Measurements from ENCODE around the gene FAF1. TPM values are rescaled to one million over a fixed set of nuclear protein-coding genes. Genes with fewer than 3 reads are reported as not detected.

FAF1 gene
- total and polyA plus RNA-seq, 2 of the 8 experiments (the other 6 are each of a cell fraction or from before 2014, with no cell fraction given): 10.8 to 65.9 TPM

DNA sequence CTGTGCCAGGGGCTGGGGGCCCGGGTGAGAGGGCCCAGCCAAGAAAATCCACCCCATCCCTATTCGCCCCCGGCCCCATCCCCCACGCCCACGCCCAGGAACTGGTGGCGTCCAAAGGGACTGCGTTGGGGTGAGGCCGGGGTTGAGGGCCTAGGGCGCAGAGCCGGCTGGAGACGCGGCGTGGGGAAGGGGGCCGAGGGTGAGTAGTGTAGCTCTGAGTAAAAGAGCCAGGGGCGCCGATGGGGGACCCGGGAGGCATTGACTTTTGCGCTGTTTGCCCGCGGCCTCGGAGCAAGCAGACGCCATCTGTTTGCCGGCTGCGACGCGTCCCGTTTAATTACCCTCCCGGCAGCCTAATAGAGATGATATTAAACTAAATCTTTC, 533.4 kb downstream of the FAF1 start:
- POLR2A ChIA-PET (ENCODE audit: partially characterized antibody): interaction anchor here (0.6 to 1.8 kb wide), 2 partner anchors 12 to 144 kb away, joined by 4 to 7 read pairs; no protein-coding TSS in a partner anchor
- WGBS, 2 experiments (ENCODE audit: extremely low coverage in 1 of 2, insufficient coverage in 1 of 2, insufficient read length in 1 of 2, insufficient replicate concordance in 2 of 2, low coverage in 1 of 2, low lambda C conversion rate in 2 of 2, missing lambda C conversion rate in 1 of 2): 5% methylated on average over 25 of the region's 28 CpGs; no CpG with 5 or more reads in 1 of the 2 experiments
- H3K4me3 ChIP-seq (ENCODE audit: extremely low read depth in 1 of 4, insufficient read depth in 2 of 4, low read depth in 3 of 4, low read length in 4 of 4): no peak overlapping the region
- FAIRE-seq (no peak), DNase-seq (ENCODE audit: low read depth in 1 of 2, low spot score in 2 of 2) (peak in 1 of 2 experiments; percentile 50)
- H3K23ac ChIP-seq (ENCODE audit: insufficient read length): no peak overlapping the region
- H4K20me1 ChIP-seq (replicated peaks in 1 of 2; ENCODE audit: control insufficient read depth in 1 of 2, insufficient read depth in 2 of 2, low read length in 2 of 2): peaks cover 11 to 36% of the 10 kb centered on the region in 2 experiments
- H3K14ac ChIP-seq (ENCODE audit: insufficient read length): no peak overlapping the region
- H3K4ac ChIP-seq (replicated peaks; ENCODE audit: insufficient read length, low read depth, low read length): no peak overlapping the region
- no peak overlapping the region for H3K18ac ChIP-seq (ENCODE audit: extremely low read depth, low read length)
- peaks cover 11% of the 10 kb centered on the region; the same call in 1 of the 2 replicates for H3K23me2 ChIP-seq (ENCODE audit: low read depth, low read length)
- no peaks in the 10 kb centered on the region for H3K9me3 ChIP-seq (ENCODE audit: insufficient read depth in 2 of 2, low read depth in 1 of 2, low read length in 1 of 2)
- no peak overlapping the region for H4K91ac ChIP-seq (replicated peaks; ENCODE audit: insufficient read length, low read length)
- H2BK120ac ChIP-seq (replicated peaks; ENCODE audit: low read depth, low read length): no peak overlapping the region
- CTCF ChIA-PET (ENCODE audit: partially characterized antibody): interaction anchor here (1.0 to 7.4 kb wide), 5 partner anchors 10 to 178 kb away, joined by 7 to 32 read pairs (median 12); no protein-coding TSS in a partner anchor
- H2BK20ac ChIP-seq (ENCODE audit: low read length): no peak overlapping the region
- H4K5ac ChIP-seq (ENCODE audit: insufficient read length, low read depth, low read length): no peak overlapping the region
- no peak overlapping the region for H3K9ac ChIP-seq (replicated peaks in 1 of 4; ENCODE audit: extremely low read depth in 1 of 4, low read depth in 3 of 4, low read length in 3 of 4)
- no peak overlapping the region for H4K8ac ChIP-seq (ENCODE audit: extremely low read depth, insufficient read depth, low read length)
- no peak overlapping the region for H3K27ac ChIP-seq (ENCODE audit: low read depth, low read length)
- no peak overlapping the region for H2AFZ ChIP-seq (ENCODE audit: low read length)
- H2AK5ac ChIP-seq (ENCODE audit: low read depth, low read length): no peak overlapping the region
- H3K4me1 ChIP-seq (replicated peaks in 1 of 4; ENCODE audit: control insufficient read depth in 3 of 4, insufficient read depth in 4 of 4, low read length in 3 of 4): peaks cover 10 to 23% (median 14%) of the 10 kb centered on the region in 4 experiments
- H2BK12ac ChIP-seq (ENCODE audit: low read depth, low read length): no peak overlapping the region
- peaks cover 88 to 100% (median 98%) of the 10 kb centered on the region in 4 experiments for H3K27me3 ChIP-seq (replicated peaks in 1 of 4; ENCODE audit: control insufficient read depth in 3 of 4, extremely low read depth in 1 of 4, insufficient read depth in 3 of 4, low read length in 3 of 4)
- H3K4me2 ChIP-seq (ENCODE audit: insufficient read depth in 1 of 2, low read depth in 2 of 2, low read length in 2 of 2): peak overlapping the region; percentile 42 to 55; a peak in 2 of 4 replicates
- no peaks in the 10 kb centered on the region for H3K79me1 ChIP-seq (ENCODE audit: low read depth, low read length)
- H3K56ac ChIP-seq (replicated peaks; ENCODE audit: insufficient read length, low read depth, low read length): no peak overlapping the region
- no peak overlapping the region for H2BK5ac ChIP-seq (ENCODE audit: low read depth, low read length)
- no peaks in the 10 kb centered on the region; a peak in 1 of 8 replicates for H3K36me3 ChIP-seq (ENCODE audit: control insufficient read depth in 2 of 4, insufficient read depth in 4 of 4, low read length in 3 of 4)
- no peak overlapping the region for H2BK15ac ChIP-seq (ENCODE audit: low read length)
- no peaks in the 10 kb centered on the region for H3K79me2 ChIP-seq (ENCODE audit: control insufficient read depth in 1 of 2, insufficient read depth in 2 of 2, low read length in 2 of 2)
- no peak for TF ChIP-seq CTBP2 (IDR thresholded peaks at IDR 0.05; ENCODE audit: borderline replicate concordance, insufficient read depth, insufficient read length, low read length)
- TF ChIP-seq YY1 (IDR thresholded peaks at IDR 0.05; ENCODE audit: low read depth, low read length): no peak
- TF ChIP-seq CEBPB (IDR thresholded peaks at IDR 0.05; ENCODE audit: low read depth, low read length): no peak

All from H1 (cell line).